ENCODE data around the gene UGGT2. TPM values are rescaled to one million over a fixed set of nuclear protein-coding genes. Genes with fewer than 3 reads are reported as not detected.

The UGGT2 gene
- total and polyA plus RNA-seq, 2 donors (not counting 1 experiment from before 2014, with no cell fraction given) = 0.39 to 6.7 TPM

GRCh38 chr13:96033220-96034015 is 19.8 kb downstream of the UGGT2 start:
- H3K4me1 Mint-ChIP-seq = no peaks in the 10 kb centered on the region
- 95% methylated on average over 11 of the region's 12 CpGs for WGBS (ENCODE audit: insufficient coverage)
- no peak overlapping the region for H3K9ac ChIP-seq (ENCODE audit: low read length)
- H3K9me3 ChIP-seq (ENCODE audit: control extremely low read depth in 1 of 3, control insufficient read depth in 2 of 3, insufficient read depth in 1 of 3, low read length in 2 of 3) = peaks cover 0 to 18% (median 5%) of the 10 kb centered on the region in 3 donors
- no peak overlapping the region for H3K4me3 ChIP-seq (ENCODE audit: control extremely low read depth in 1 of 5, extremely low read depth in 1 of 5, insufficient read depth in 1 of 5, low read depth in 2 of 5, low read length in 4 of 5)
- no peaks in the 10 kb centered on the region for H3K79me2 ChIP-seq (ENCODE audit: control insufficient read depth, insufficient read depth, low read length)
- H3K27me3 Mint-ChIP-seq = no peaks in the 10 kb centered on the region
- no peak overlapping the region for H3K4me2 ChIP-seq (replicated peaks; ENCODE audit: low read depth, low read length, poor library complexity, severe bottlenecking)
- H2AFZ ChIP-seq (ENCODE audit: insufficient read depth, low read depth, low read length, poor library complexity, severe bottlenecking) = no peak overlapping the region
- H3K9me3 Mint-ChIP-seq (ENCODE audit: insufficient read depth) = no peaks in the 10 kb centered on the region
- TF ChIP-seq EZH2 (IDR thresholded peaks at IDR 0.05; ENCODE audit: borderline replicate concordance, insufficient read depth, low read depth, low read length, poor library complexity, severe bottlenecking) = no peak
- TF ChIP-seq, protein P1, sequence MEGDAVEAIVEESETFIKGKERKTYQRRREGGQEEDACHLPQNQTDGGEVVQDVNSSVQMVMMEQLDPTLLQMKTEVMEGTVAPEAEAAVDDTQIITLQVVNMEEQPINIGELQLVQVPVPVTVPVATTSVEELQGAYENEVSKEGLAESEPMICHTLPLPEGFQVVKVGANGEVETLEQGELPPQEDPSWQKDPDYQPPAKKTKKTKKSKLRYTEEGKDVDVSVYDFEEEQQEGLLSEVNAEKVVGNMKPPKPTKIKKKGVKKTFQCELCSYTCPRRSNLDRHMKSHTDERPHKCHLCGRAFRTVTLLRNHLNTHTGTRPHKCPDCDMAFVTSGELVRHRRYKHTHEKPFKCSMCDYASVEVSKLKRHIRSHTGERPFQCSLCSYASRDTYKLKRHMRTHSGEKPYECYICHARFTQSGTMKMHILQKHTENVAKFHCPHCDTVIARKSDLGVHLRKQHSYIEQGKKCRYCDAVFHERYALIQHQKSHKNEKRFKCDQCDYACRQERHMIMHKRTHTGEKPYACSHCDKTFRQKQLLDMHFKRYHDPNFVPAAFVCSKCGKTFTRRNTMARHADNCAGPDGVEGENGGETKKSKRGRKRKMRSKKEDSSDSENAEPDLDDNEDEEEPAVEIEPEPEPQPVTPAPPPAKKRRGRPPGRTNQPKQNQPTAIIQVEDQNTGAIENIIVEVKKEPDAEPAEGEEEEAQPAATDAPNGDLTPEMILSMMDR (IDR thresholded peaks at IDR 0.05) = no peak
- no peaks in the 10 kb centered on the region for H3K36me3 ChIP-seq (replicated peaks in 1 of 2; ENCODE audit: control extremely low read depth in 1 of 2, control insufficient read depth in 1 of 2, extremely low read depth in 1 of 2, insufficient read depth in 2 of 2, low read length in 1 of 2)
- intact Hi-C loops (cut with micrococcal nuclease) = no loop called here
- ChIA-PET POLR2A (no interaction called here), CTCF (no interaction called here)
- no peak overlapping the region for H3K4me3 Mint-ChIP-seq
- no peak overlapping the region for H3K27ac ChIP-seq (ENCODE audit: low read length in 2 of 2)
- ATAC-seq (ENCODE audit: low read depth) (no peak), DNase-seq (no peak)
- H3K27ac Mint-ChIP-seq = no peak overlapping the region
- H3K4me1 ChIP-seq (ENCODE audit: control insufficient read depth in 2 of 2, insufficient read depth in 2 of 2, low read length in 2 of 2) = no peaks in the 10 kb centered on the region
- no peaks in the 10 kb centered on the region for H3K27me3 ChIP-seq (replicated peaks in 1 of 4; ENCODE audit: control extremely low read depth in 1 of 4, control insufficient read depth in 3 of 4, insufficient read depth in 4 of 4, low read length in 3 of 4)
- no peaks in the 10 kb centered on the region for H4K20me1 ChIP-seq (ENCODE audit: control insufficient read depth, insufficient read depth, low read length, poor library complexity, severe bottlenecking)

DNA sequence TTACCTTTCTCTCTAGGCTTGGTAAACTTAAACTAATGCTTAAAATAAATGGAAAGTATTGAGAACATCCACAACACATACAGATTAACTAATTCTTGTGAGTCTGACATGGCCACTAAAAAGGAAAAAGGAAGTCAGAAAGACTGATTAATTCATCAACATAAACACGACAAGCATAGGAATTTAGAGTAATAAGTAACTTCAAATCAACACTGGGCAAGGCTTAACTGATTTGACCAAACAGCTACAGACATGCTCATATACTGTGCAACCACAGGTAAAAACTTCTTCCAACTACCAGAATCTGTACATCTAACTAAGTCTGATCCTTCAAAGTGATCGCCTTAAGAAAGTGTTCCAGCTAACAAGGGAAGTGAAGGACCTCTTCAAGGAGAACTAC is 20.5 kb downstream of the UGGT2 start:
- H3K27ac ChIP-seq (ENCODE audit: low read length in 2 of 2) = no peak overlapping the region
- Mint-ChIP-seq H3K9me3 (ENCODE audit: insufficient read depth) (no peaks in the 10 kb centered on the region), H3K4me1 (no peaks in the 10 kb centered on the region), H3K27me3 (no peaks in the 10 kb centered on the region), H3K27ac (no peak overlapping the region), H3K4me3 (no peak overlapping the region)
- DNase-seq (no peak), ATAC-seq (ENCODE audit: low read depth) (no peak)
- H3K4me2 ChIP-seq (replicated peaks; ENCODE audit: low read depth, low read length, poor library complexity, severe bottlenecking) = no peak overlapping the region
- TF ChIP-seq, protein P1 (IDR thresholded peaks at IDR 0.05) = no peak
- no peak for TF ChIP-seq EZH2 (IDR thresholded peaks at IDR 0.05; ENCODE audit: borderline replicate concordance, insufficient read depth, low read depth, low read length, poor library complexity, severe bottlenecking)
- H3K4me1 ChIP-seq (ENCODE audit: control insufficient read depth in 2 of 2, insufficient read depth in 2 of 2, low read length in 2 of 2) = no peaks in the 10 kb centered on the region
- H3K4me3 ChIP-seq (ENCODE audit: control extremely low read depth in 1 of 5, extremely low read depth in 1 of 5, insufficient read depth in 1 of 5, low read depth in 2 of 5, low read length in 4 of 5) = no peak overlapping the region
- ChIA-PET CTCF (no interaction called here), POLR2A (no interaction called here)
- no peaks in the 10 kb centered on the region for H3K79me2 ChIP-seq (ENCODE audit: control insufficient read depth, insufficient read depth, low read length)
- intact Hi-C loops (cut with micrococcal nuclease) = no loop called here
- H4K20me1 ChIP-seq (ENCODE audit: control insufficient read depth, insufficient read depth, low read length, poor library complexity, severe bottlenecking) = no peaks in the 10 kb centered on the region
- H2AFZ ChIP-seq (ENCODE audit: insufficient read depth, low read depth, low read length, poor library complexity, severe bottlenecking) = no peak overlapping the region
- no peaks in the 10 kb centered on the region for H3K36me3 ChIP-seq (replicated peaks in 1 of 2; ENCODE audit: control extremely low read depth in 1 of 2, control insufficient read depth in 1 of 2, extremely low read depth in 1 of 2, insufficient read depth in 2 of 2, low read length in 1 of 2)
- H3K9me3 ChIP-seq (ENCODE audit: control extremely low read depth in 1 of 3, control insufficient read depth in 2 of 3, insufficient read depth in 1 of 3, low read length in 2 of 3) = peaks cover 0 to 18% (median 5%) of the 10 kb centered on the region in 3 donors
- no peak overlapping the region for H3K9ac ChIP-seq (ENCODE audit: low read length)
- no peaks in the 10 kb centered on the region for H3K27me3 ChIP-seq (replicated peaks in 1 of 4; ENCODE audit: control extremely low read depth in 1 of 4, control insufficient read depth in 3 of 4, insufficient read depth in 4 of 4, low read length in 3 of 4)
- 100% methylated on average over 1 of the region's 2 CpGs for WGBS (ENCODE audit: insufficient coverage)
